SK-N-SH (cell line): ENCODE measurements around the gene ACVRL1.

Experiments used
- CTCF ChIP-seq: fragments of 200-600 bp; sonication (generic); IDR thresholded peaks from 2 replicates; pipeline ENCODE4 v1.6.1; 2017; ENCODE audit warnings: antibody characterized with exemption, mild to moderate bottlenecking, moderate library complexity
- GATA2 ChIP-seq: sonication (generic); formaldehyde crosslinking; IDR thresholded peaks from 2 replicates; pipeline ENCODE4 v1.5.0; 2020; ENCODE audit warnings: mild to moderate bottlenecking, missing genetic modification reagents
- JUND ChIP-seq: IDR thresholded peaks from 2 replicates; pipeline ENCODE4 v1.4.0; 2012
- MXI1 ChIP-seq: IDR thresholded peaks from 2 replicates; pipeline ENCODE4 v1.6.1; 2012; ENCODE audit warnings: mild to moderate bottlenecking, low read depth, low read length, improper control_type of control experiment
- PBX3 ChIP-seq: IDR thresholded peaks from 2 replicates; pipeline ENCODE4; 2012
- POLR2AphosphoS5 ChIP-seq: IDR thresholded peaks from 2 replicates; pipeline ENCODE4 v1.6.1; 2012; ENCODE audit warnings: low read depth, low read length
- RAD21 ChIP-seq: IDR thresholded peaks from 2 replicates; pipeline ENCODE4 v1.6.1; 2012; ENCODE audit warnings: mild to moderate bottlenecking, low read length
- RCOR1 ChIP-seq: fragments of 150-350 bp; IDR thresholded peaks from 2 replicates; pipeline ENCODE4 v1.6.1; 2017; ENCODE audit warnings: antibody characterized with exemption, low read length
- REST ChIP-seq: IDR thresholded peaks from 2 replicates; pipeline ENCODE4 v1.6.1; 2012; ENCODE audit warnings: mild to moderate bottlenecking, low read depth, low read length, moderate library complexity
- RFX5 ChIP-seq: IDR thresholded peaks from 2 replicates; pipeline ENCODE4 v1.6.1; 2012; ENCODE audit warnings: mild to moderate bottlenecking, improper control_type of control experiment, low read length
- SMC3 ChIP-seq: IDR thresholded peaks from 2 replicates; pipeline ENCODE4 v1.6.1; 2012; ENCODE audit warnings: low read depth, low read length, improper control_type of control experiment
- TCF12 ChIP-seq: IDR thresholded peaks from 2 replicates; pipeline ENCODE4 v1.4.0; 2012
- TEAD4 ChIP-seq: IDR thresholded peaks from 2 replicates; pipeline ENCODE4 v1.4.0; 2012; ENCODE audit warnings: mild to moderate bottlenecking, borderline replicate concordance; ENCODE audit not compliant: insufficient read depth

GRCh38 chr12:51883998-51884675 is 23.2 kb upstream of the ACVRL1 start:
- TF ChIP-seq RCOR1 (no peak), GATA2 (CRISPR knock-in tag) (no peak), CTCF (no peak), RFX5 (no peak), TCF12 (no peak), RAD21 (no peak), MXI1 (no peak), POLR2AphosphoS5 (no peak), PBX3 (no peak), REST (no peak), TEAD4 (no peak), SMC3 (no peak), JUND (no peak)
